Measurements from ENCODE around the gene GCAT. TPM values are rescaled to one million over a fixed set of nuclear protein-coding genes. Genes with fewer than 3 reads are reported as not detected.
A peak's percentile ranks its signal among the peaks of the same experiment; 100 is the strongest.

Gene GCAT
- total RNA-seq, 1 experiment from 2014 or later: 32.3 TPM

GRCh38 chr22:37775785-37776638, 31.7 kb upstream of the GCAT start:
- Histone ChIP-seq H3K9me2 (ENCODE audit: insufficient read depth) (no peaks in the 10 kb centered on the region), H2AFZ (no peak overlapping the region), H3K4me2 (peak overlapping the region; percentile 76), H3K79me2 (ENCODE audit: low read depth) (no peaks in the 10 kb centered on the region), H3K9me3 (ENCODE audit: insufficient read depth, low read depth) (no peaks in the 10 kb centered on the region), H4K20me1 (ENCODE audit: insufficient read depth) (no peaks in the 10 kb centered on the region), H3K4me3 (peak overlapping the region; percentile 22; the same call in 1 of the 2 replicates), H3K27me3 (ENCODE audit: insufficient read depth, low read depth) (no peaks in the 10 kb centered on the region), H3F3A (ENCODE audit: insufficient read depth, low read depth) (peaks cover 60% of the 10 kb centered on the region), H3K36me3 (ENCODE audit: low read depth) (peaks cover 11% of the 10 kb centered on the region), H3K27ac (peak overlapping the region; percentile 91), H3K4me1 (replicated peaks; ENCODE audit: insufficient read depth) (peaks cover 26% of the 10 kb centered on the region)
- BruUV-seq (replicated peaks): no TSS peak
- intact Hi-C loops (cut with micrococcal nuclease; ENCODE audit: unreplicated experiment): no loop called here
- TF ChIP-seq EZH2 (IDR thresholded peaks at IDR 0.05; ENCODE audit: low read depth) (no peak), CTCF (conservative IDR thresholded peaks at IDR 0.05) (no peak)
- no peak for DNase-seq
- ChIA-PET CTCF (interaction anchor here (0.7 to 1.4 kb wide), 4 partner anchors 16 to 132 kb away, joined by 3 to 7 read pairs (median 4); no protein-coding TSS in a partner anchor), POLR2A (ENCODE audit: unreplicated experiment) (interaction anchor here (0.6 to 0.8 kb wide), 2 partner anchors 9 to 227 kb away, joined by 7 read pairs; no protein-coding TSS in a partner anchor)

- H3K27me3 ChIP-seq (ENCODE audit: insufficient read depth, low read depth): no peaks in the 10 kb centered on the region
- peak overlapping the region; percentile 91 for H3K27ac ChIP-seq
- no peaks in the 10 kb centered on the region for H3K9me2 ChIP-seq (ENCODE audit: insufficient read depth)
- POLR2A ChIA-PET (ENCODE audit: unreplicated experiment): interaction anchor here (0.6 to 0.8 kb wide), 2 partner anchors 9 to 227 kb away, joined by 7 read pairs; no protein-coding TSS in a partner anchor
- H2AFZ ChIP-seq: no peak overlapping the region; the same call in 1 of the 2 replicates
- BruUV-seq (replicated peaks): TSS peak; percentile 97
- DNase-seq: no peak
- peaks cover 63% of the 10 kb centered on the region for H3F3A ChIP-seq (ENCODE audit: insufficient read depth, low read depth)
- CTCF ChIA-PET: interaction anchor here (0.7 to 0.9 kb wide), 2 partner anchors 15 to 114 kb away, joined by 3 to 6 read pairs; no protein-coding TSS in a partner anchor
- no peaks in the 10 kb centered on the region for H3K79me2 ChIP-seq (ENCODE audit: low read depth)
- TF ChIP-seq CTCF (conservative IDR thresholded peaks at IDR 0.05) (no peak), EZH2 (IDR thresholded peaks at IDR 0.05; ENCODE audit: low read depth) (no peak)
- peak overlapping the region; percentile 76 for H3K4me2 ChIP-seq
- H3K9me3 ChIP-seq (ENCODE audit: insufficient read depth, low read depth): no peaks in the 10 kb centered on the region
- peak overlapping the region; percentile 22; the same call in 1 of the 2 replicates for H3K4me3 ChIP-seq
- H3K4me1 ChIP-seq (replicated peaks; ENCODE audit: insufficient read depth): peaks cover 32% of the 10 kb centered on the region
- intact Hi-C loops (cut with micrococcal nuclease; ENCODE audit: unreplicated experiment): no loop called here
- no peaks in the 10 kb centered on the region for H4K20me1 ChIP-seq (ENCODE audit: insufficient read depth)
- peaks cover 5% of the 10 kb centered on the region; the same call in 1 of the 2 replicates for H3K36me3 ChIP-seq (ENCODE audit: low read depth)
Measured at GRCh38 chr22:37776639-37777005, 31.1 kb upstream of the GCAT start.

- H3K79me2 ChIP-seq (ENCODE audit: low read depth): no peaks in the 10 kb centered on the region
- H3F3A ChIP-seq (ENCODE audit: insufficient read depth, low read depth): peaks cover 63% of the 10 kb centered on the region
- H3K9me2 ChIP-seq (ENCODE audit: insufficient read depth): no peaks in the 10 kb centered on the region
- DNase-seq: peak; percentile 96 to 100
- no peaks in the 10 kb centered on the region for H3K27me3 ChIP-seq (ENCODE audit: insufficient read depth, low read depth)
- H3K4me1 ChIP-seq (replicated peaks; ENCODE audit: insufficient read depth): peaks cover 38% of the 10 kb centered on the region
- H3K27ac ChIP-seq: peak overlapping the region; percentile 91
- H3K4me2 ChIP-seq: peak overlapping the region; percentile 76
- H4K20me1 ChIP-seq (ENCODE audit: insufficient read depth): no peaks in the 10 kb centered on the region
- H3K36me3 ChIP-seq (ENCODE audit: low read depth): no peaks in the 10 kb centered on the region
- no peak overlapping the region; the same call in 1 of the 2 replicates for H3K4me3 ChIP-seq
- POLR2A ChIA-PET (ENCODE audit: unreplicated experiment): interaction anchor here (0.6 kb wide), 1 partner anchor 228 kb away, joined by 7 read pairs; no protein-coding TSS in a partner anchor
- TF ChIP-seq CTCF (conservative IDR thresholded peaks at IDR 0.05) (no peak), EZH2 (IDR thresholded peaks at IDR 0.05; ENCODE audit: low read depth) (no peak)
- CTCF ChIA-PET: interaction anchor here (0.7 kb wide), 1 partner anchor 114 kb away, joined by 6 read pairs; no protein-coding TSS in a partner anchor
- H3K9me3 ChIP-seq (ENCODE audit: insufficient read depth, low read depth): no peaks in the 10 kb centered on the region
- H2AFZ ChIP-seq: no peak overlapping the region
- intact Hi-C loops (cut with micrococcal nuclease; ENCODE audit: unreplicated experiment): no loop called here
- BruUV-seq (replicated peaks): no TSS peak
Measured at GRCh38 chr22:37777122-37777687, 30.5 kb upstream of the GCAT start.

All from PC-9 (cell line).